GM12875 (cell line): ENCODE measurements around the gene ZNRF2.

Experiments used
- H3K4me3 ChIP-seq: one replicate; pipeline ENCODE4 v1.5.1; 2011; ENCODE audit warnings: low read depth, low read length, control low read depth
- CTCF ChIP-seq: IDR thresholded peaks from 2 replicates; pipeline ENCODE4 v1.5.1; 2011; ENCODE audit warnings: low read depth, mild to moderate bottlenecking, control low read depth, inconsistent platforms, low read length, moderate library complexity, borderline replicate concordance; ENCODE audit not compliant: insufficient read depth

ZNRF2 gene

GRCh38 chr7:30329716-30330115 is 45.3 kb downstream of the ZNRF2 start:
- no peak for TF ChIP-seq CTCF
- H3K4me3 ChIP-seq: no peak overlapping the region

- no peak overlapping the region for H3K4me3 ChIP-seq
Measured at GRCh38 chr7:30330134-30331111, 46.0 kb downstream of the ZNRF2 start.

GRCh38 chr7:30331338-30331737 is 46.9 kb downstream of the ZNRF2 start:
- TF ChIP-seq CTCF: no peak

More at GRCh38 chr7:30330134-30331111, 46.0 kb downstream of the ZNRF2 start:
- TF ChIP-seq CTCF: no peak

GRCh38 chr7:30332549-30332948 is 48.2 kb downstream of the ZNRF2 start:
- TF ChIP-seq CTCF: no peak

More at GRCh38 chr7:30331338-30331737, 46.9 kb downstream of the ZNRF2 start:
- no peak overlapping the region for H3K4me3 ChIP-seq

GRCh38 chr7:30335763-30336487 is 51.5 kb downstream of the ZNRF2 start:
- no peak overlapping the region for H3K4me3 ChIP-seq
- TF ChIP-seq CTCF: no peak

More at GRCh38 chr7:30332549-30332948, 48.2 kb downstream of the ZNRF2 start:
- no peak overlapping the region for H3K4me3 ChIP-seq

- TF ChIP-seq CTCF: no peak
- no peak overlapping the region for H3K4me3 ChIP-seq
Measured at GRCh38 chr7:30344513-30344912, 60.1 kb downstream of the ZNRF2 start.
